Esophagus squamous epithelium (tissue), 4 donors: Measurements from ENCODE around the gene WIPF3.
A peak's percentile ranks its signal among the peaks of the same experiment; 100 is the strongest.

Experiments
- CTCF ChIP-seq, 6 experiments: fragments of 450-650 bp in 4 of 6; fragments of 200-600 bp in 2 of 6; sonication (generic) in 2 of 6; IDR thresholded peaks; one replicate each; pipeline ENCODE4 v1.5.1; 2016 to 2019; ENCODE audit warnings: antibody characterized with exemption in 6 of 6, mild to moderate bottlenecking in 4 of 6, moderate library complexity in 4 of 6
- POLR2A ChIP-seq, 4 donors: fragments of 450-650 bp; IDR thresholded peaks; one replicate each; pipeline ENCODE4 v1.6.1; 2017; ENCODE audit warnings: antibody characterized with exemption in 4 of 4, mild to moderate bottlenecking in 4 of 4, moderate library complexity in 3 of 4

- peak in 1 of 6 experiments; percentile 34 for TF ChIP-seq CTCF (IDR thresholded peaks at IDR 0.05)
- no peak for TF ChIP-seq POLR2A (IDR thresholded peaks at IDR 0.05)
Measured at GRCh38 chr7:29884399-29885272, 78.3 kb downstream of the WIPF3 start.
